Mononuclear cell (primary cell): ENCODE results near the gene SOCS1. TPM values are rescaled to one million over a fixed set of nuclear protein-coding genes. Genes with fewer than 3 reads are reported as not detected.

Experiments used
- H3K27me3 ChIP-seq: 2 replicates; pipeline ENCODE4 v1.6.0; 2011; ENCODE audit warnings: low read length, control low read depth; ENCODE audit not compliant: insufficient read depth
- H3K4me1 ChIP-seq: 2 replicates; pipeline ENCODE4 v1.5.1; 2011; ENCODE audit warnings: mild to moderate bottlenecking, low read length, control low read depth; ENCODE audit not compliant: insufficient read depth
- H3K4me3 ChIP-seq: 2 replicates; pipeline ENCODE4 v1.5.1; 2011; ENCODE audit warnings: mild to moderate bottlenecking, low read length, moderate library complexity
- H3K9me3 ChIP-seq: 2 replicates; pipeline ENCODE4 v1.5.1; 2011; ENCODE audit warnings: low read depth, mild to moderate bottlenecking, control low read depth, low read length
- total RNA-seq: library from RNA; depleted of rRNA; stranded (reverse); fragments of >200 nt; gene quantifications from one replicate; pipeline ENCODE4 v1.2.3, GENCODE V29; 2012

SOCS1 gene
- total RNA-seq, 1 donor = 41.2 TPM

- H3K4me1 ChIP-seq = peaks cover 9% of the 10 kb centered on the region
- H3K4me3 ChIP-seq = no peak overlapping the region
- no peaks in the 10 kb centered on the region for H3K9me3 ChIP-seq
- no peaks in the 10 kb centered on the region for H3K27me3 ChIP-seq
Observed at GRCh38 chr16:11274964-11275363, 19.0 kb upstream of the SOCS1 start.

DNA sequence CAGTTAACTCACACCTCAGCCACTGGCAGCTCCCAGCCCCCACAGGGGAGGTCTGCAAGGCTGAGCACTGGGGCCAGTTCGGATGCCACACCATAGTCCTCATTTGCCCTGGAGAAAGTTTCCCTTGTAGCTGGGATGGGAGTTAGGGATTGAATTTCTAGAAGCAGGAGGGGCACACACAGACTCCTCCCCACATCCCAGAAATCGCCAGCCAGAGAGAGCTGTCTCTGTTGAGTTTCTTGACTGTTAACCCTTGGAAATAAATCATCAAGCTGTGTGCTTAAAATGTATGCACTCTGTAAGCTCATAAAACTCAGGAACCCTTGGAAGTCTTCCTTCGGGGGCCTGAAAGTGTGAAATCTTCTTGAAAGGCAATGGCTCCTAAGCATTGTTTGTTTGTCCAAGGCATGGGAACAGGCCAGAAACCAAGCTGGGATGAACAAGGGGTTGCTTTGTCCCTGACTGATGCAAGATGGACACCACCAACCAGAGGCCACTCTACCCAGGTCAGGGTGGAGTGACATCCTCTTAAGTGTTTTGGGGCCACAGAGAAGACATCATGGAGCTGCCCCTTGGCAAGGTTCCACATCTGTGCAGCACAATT lies 17.8 kb upstream of the SOCS1 start:
- no peaks in the 10 kb centered on the region for H3K27me3 ChIP-seq
- H3K4me3 ChIP-seq = no peak overlapping the region
- no peaks in the 10 kb centered on the region for H3K9me3 ChIP-seq
- peaks cover 2% of the 10 kb centered on the region for H3K4me1 ChIP-seq

- Histone ChIP-seq H3K4me1 (no peaks in the 10 kb centered on the region), H3K27me3 (no peaks in the 10 kb centered on the region), H3K9me3 (no peaks in the 10 kb centered on the region), H3K4me3 (no peak within 1 kb of the TSS)
Observed at GRCh38 chr16:11272921-11273720, 17.1 kb upstream of the SOCS1 start, which contains the start of gene PRM3. TSS of gene PRM3 (minus strand) at chr16:11273629. CDS start at chr16:11273595, 34 bp downstream.

- no peaks in the 10 kb centered on the region for H3K4me1 ChIP-seq
- no peaks in the 10 kb centered on the region for H3K27me3 ChIP-seq
- no peak overlapping the region for H3K4me3 ChIP-seq
- H3K9me3 ChIP-seq = no peaks in the 10 kb centered on the region
Observed at GRCh38 chr16:11272484-11272883, 16.5 kb upstream of the SOCS1 start.

DNA sequence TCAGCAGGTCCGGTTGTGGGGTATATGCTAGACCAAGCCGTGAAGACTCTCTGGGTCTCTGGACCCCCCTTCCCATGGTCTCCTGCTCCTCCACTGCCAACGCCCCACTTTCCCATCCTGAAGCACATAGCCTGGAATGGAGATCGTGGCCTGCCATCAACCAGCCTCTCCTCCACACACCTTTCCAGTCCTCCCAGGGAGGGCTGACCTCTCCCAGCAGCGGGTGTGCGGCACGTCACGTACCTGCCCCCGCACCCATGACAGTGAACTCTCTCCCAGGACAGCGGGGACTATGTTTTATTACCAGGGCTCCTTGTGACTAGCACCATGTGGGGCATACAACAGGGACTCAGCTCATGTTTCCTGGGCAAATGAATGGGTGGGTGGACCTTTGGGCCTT lies 15.6 kb upstream of the SOCS1 start:
- Histone ChIP-seq H3K9me3 (no peaks in the 10 kb centered on the region), H3K4me1 (no peaks in the 10 kb centered on the region), H3K27me3 (no peaks in the 10 kb centered on the region), H3K4me3 (no peak overlapping the region)

GRCh38 chr16:11270602-11271162 lies 14.7 kb upstream of the SOCS1 start:
- Histone ChIP-seq H3K9me3 (no peaks in the 10 kb centered on the region), H3K27me3 (no peaks in the 10 kb centered on the region), H3K4me1 (no peaks in the 10 kb centered on the region), H3K4me3 (no peak overlapping the region)

GRCh38 chr16:11268921-11269375 lies 12.9 kb upstream of the SOCS1 start, which contains the start of gene TNP2:
TSS of gene TNP2 (minus strand) at chr16:11269325. CDS start at chr16:11269262, 63 bp downstream.
- Histone ChIP-seq H3K9me3 (no peaks in the 10 kb centered on the region), H3K27me3 (no peaks in the 10 kb centered on the region), H3K4me3 (no peak within 1 kb of the TSS), H3K4me1 (peaks cover 9% of the 10 kb centered on the region)

DNA sequence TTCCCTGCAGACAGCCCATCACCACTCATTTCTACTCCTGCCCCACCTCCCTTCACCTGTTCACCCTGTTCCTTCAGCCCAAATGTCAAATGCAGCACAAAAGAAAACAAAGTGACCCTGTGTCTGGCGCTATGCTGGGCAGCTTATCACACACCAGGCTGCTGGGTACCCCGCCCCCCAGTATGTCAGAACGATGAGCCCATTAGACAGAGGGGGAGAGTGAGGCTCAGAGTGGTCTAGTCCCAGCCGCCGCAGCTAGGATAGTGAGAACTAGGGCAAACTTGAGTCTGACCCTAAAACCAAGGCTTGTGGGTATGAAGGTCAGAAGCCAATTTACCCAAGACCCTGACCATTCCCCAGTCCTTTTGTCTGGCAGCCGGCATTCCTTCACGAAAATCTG lies 9.1 kb upstream of the SOCS1 start:
- Histone ChIP-seq H3K27me3 (no peaks in the 10 kb centered on the region), H3K9me3 (no peaks in the 10 kb centered on the region), H3K4me1 (peaks cover 14% of the 10 kb centered on the region), H3K4me3 (no peak overlapping the region)

GRCh38 chr16:11264155-11264832 lies 8.3 kb upstream of the SOCS1 start:
- peaks cover 15% of the 10 kb centered on the region for H3K4me1 ChIP-seq
- H3K4me3 ChIP-seq = no peak overlapping the region
- H3K27me3 ChIP-seq = no peaks in the 10 kb centered on the region
- no peaks in the 10 kb centered on the region for H3K9me3 ChIP-seq

- H3K9me3 ChIP-seq = no peaks in the 10 kb centered on the region
- H3K4me1 ChIP-seq = peaks cover 21% of the 10 kb centered on the region
- no peak overlapping the region for H3K4me3 ChIP-seq
- no peaks in the 10 kb centered on the region for H3K27me3 ChIP-seq
Observed at GRCh38 chr16:11263737-11264136, 7.7 kb upstream of the SOCS1 start.

DNA sequence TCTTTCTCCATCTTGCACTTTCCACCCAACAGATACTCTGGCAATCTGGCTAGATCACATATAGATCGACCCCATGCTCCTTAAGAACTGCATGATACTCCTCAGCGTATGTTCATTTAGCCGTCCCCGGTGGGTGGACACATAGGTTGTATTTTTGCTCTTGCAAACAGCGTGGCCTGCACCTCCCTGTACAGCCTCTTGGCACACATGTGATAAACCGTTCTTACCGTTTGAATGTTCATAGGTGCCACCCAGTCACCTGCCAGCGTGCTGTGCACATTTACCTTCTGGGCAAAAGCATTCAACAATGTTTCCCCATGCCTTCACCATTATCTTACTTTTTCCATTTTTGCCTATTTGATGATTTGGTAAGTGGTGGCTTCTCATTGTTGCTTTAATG lies 6.9 kb upstream of the SOCS1 start:
- Histone ChIP-seq H3K9me3 (no peaks in the 10 kb centered on the region), H3K4me1 (peaks cover 29% of the 10 kb centered on the region), H3K27me3 (no peaks in the 10 kb centered on the region), H3K4me3 (no peak overlapping the region)

DNA sequence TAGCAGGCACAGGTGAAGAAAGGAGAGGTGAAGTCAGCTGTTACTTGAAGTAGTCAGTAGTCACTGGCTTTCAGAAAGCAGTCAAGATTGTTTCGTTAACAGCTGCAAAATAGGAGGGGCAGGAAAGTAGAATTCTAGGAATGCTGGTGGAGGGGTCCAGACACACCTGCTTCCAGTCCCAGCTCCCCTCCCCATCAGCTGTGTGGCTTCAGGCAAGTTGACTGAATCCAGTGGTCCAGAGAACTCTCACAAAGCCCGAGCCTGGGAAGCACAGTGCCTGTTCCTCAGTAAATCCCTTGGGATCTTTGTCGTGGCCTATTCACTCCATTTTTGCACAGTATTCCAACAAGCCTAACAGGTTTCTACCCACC lies 4.6 kb upstream of the SOCS1 start:
- no peak overlapping the region for H3K4me3 ChIP-seq
- peaks cover 44% of the 10 kb centered on the region for H3K4me1 ChIP-seq
- no peaks in the 10 kb centered on the region for H3K27me3 ChIP-seq
- no peaks in the 10 kb centered on the region for H3K9me3 ChIP-seq

DNA sequence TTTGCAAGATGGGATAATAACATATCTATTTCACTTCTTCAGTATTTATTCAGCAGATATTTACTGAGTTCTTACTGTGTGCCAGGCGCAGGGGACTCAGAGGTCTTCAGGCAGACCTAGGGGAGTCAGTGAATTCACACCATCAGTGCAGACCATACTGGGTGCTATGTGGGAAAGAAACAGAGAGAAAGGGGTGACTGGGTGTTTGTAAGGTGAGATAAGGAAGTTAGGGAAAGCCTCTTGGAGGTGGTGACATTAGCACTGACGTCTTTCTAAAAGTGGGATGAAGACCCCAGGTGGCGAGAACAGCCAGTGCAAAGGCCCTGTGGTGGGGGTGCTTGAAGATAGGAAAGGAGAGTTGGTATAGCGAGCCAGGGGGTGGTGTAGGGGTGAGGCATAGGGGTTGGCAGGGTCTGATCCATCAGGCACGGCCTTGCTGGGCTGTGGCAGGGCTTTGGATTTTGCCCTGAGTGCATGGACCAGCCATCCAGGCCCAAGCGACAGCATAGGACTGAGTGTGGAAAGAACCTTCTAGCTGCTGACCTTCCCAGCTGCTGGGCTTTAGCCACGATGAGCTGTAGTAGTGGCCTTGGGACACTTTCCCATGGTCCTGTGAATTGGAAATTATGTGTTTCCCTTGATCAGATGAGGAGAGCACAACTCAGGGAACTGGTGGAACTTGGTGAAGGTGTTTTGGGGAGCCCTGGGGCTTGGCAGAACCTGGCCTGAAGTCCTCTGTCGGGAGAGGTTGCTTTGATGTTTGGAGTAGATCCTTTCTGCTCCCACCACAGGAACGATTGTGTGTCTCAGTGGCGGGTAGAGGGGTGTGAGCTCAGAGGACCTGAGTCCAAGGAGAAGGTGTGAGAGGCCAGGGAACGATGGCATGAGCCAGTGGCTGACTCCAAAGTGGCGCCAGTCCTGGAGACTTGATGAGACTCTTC lies 3.9 kb upstream of the SOCS1 start:
- Histone ChIP-seq H3K27me3 (no peaks in the 10 kb centered on the region), H3K4me3 (no peak overlapping the region), H3K4me1 (peaks cover 49% of the 10 kb centered on the region), H3K9me3 (no peaks in the 10 kb centered on the region)
